Upper lobe of right lung (tissue), 1 donor: ENCODE data around the gene SYNPR. TPM values are rescaled to one million over a fixed set of nuclear protein-coding genes. Genes with fewer than 3 reads are reported as not detected.

Source experiments
- ATAC-seq: fragments of 200-7000 bp; cut with Tn5 transposase; one replicate; pipeline ENCODE4 v1.9.1; 2020; ENCODE audit warnings: mild to moderate bottlenecking, moderate library complexity
- DNase-seq: peaks from one replicate; pipeline ENCODE4 v3.0.0-alpha.2; 2020
- H3K27ac ChIP-seq: fragments of 200-600 bp; one replicate; pipeline ENCODE4 v1.8.0; 2022
- H3K27me3 ChIP-seq: fragments of 200-600 bp; one replicate; pipeline ENCODE4 v1.8.0; 2022; ENCODE audit warnings: mild to moderate bottlenecking
- H3K36me3 ChIP-seq: fragments of 200-600 bp; one replicate; pipeline ENCODE4 v1.8.0; 2022
- H3K4me1 ChIP-seq: fragments of 200-600 bp; one replicate; pipeline ENCODE4 v1.8.0; 2022
- H3K4me3 ChIP-seq: fragments of 200-600 bp; one replicate; pipeline ENCODE4 v1.8.0; 2022; ENCODE audit warnings: mild to moderate bottlenecking
- H3K9me3 ChIP-seq: fragments of 200-600 bp; one replicate; pipeline ENCODE4 v1.8.0; 2022
- CTCF ChIP-seq: fragments of 200-600 bp; IDR thresholded peaks from one replicate; pipeline ENCODE4 v1.8.0; 2022; ENCODE audit warnings: antibody characterized with exemption
- intact Hi-C: fragments of 100-400 bp; cut with DNase I; formaldehyde crosslinking; loops from one replicate; pipeline ENCODE4 v1.11.0; 2022
- total RNA-seq: library from RNA; stranded (reverse); fragmentation: NEBNext Ultra II Directional; extraction: Animal tissue kit (Norgen Biotek cat#: 25700); gene quantifications from one replicate; pipeline ENCODE4 v1.2.1, GENCODE V29; 2021
- donor health status: DM: no; HTN: yes; CAD: no; lungs with severe emphysema.

Gene SYNPR
- total RNA-seq, 1 donor from 2014 or later, result not detected

GRCh38 chr3:63264716-63265115 is 13.4 kb upstream of the SYNPR start:
- no peaks in the 10 kb centered on the region for H3K27me3 ChIP-seq
- H3K36me3 ChIP-seq, result no peaks in the 10 kb centered on the region
- TF ChIP-seq CTCF, result no peak
- no peak for ATAC-seq
- no peak overlapping the region for H3K4me3 ChIP-seq
- H3K27ac ChIP-seq, result no peak overlapping the region
- no peaks in the 10 kb centered on the region for H3K4me1 ChIP-seq
- intact Hi-C loops, result no loop called here
- H3K9me3 ChIP-seq, result no peaks in the 10 kb centered on the region
- no peak for DNase-seq

GRCh38 chr3:63274359-63274758 is 3.7 kb upstream of the SYNPR start:
- Histone ChIP-seq H3K9me3 (no peaks in the 10 kb centered on the region), H3K36me3 (no peaks in the 10 kb centered on the region), H3K4me1 (no peaks in the 10 kb centered on the region), H3K4me3 (no peak overlapping the region), H3K27me3 (peaks cover 24% of the 10 kb centered on the region), H3K27ac (no peak overlapping the region)
- no peak for TF ChIP-seq CTCF
- ATAC-seq, result no peak
- no peak for DNase-seq
- intact Hi-C loops, result no loop called here

- intact Hi-C loops, result no loop called here
- no peak overlapping the region for H3K27ac ChIP-seq
- ATAC-seq (peak; percentile 14), DNase-seq (no peak)
- no peaks in the 10 kb centered on the region for H3K9me3 ChIP-seq
- no peak overlapping the region for H3K4me3 ChIP-seq
- peaks cover 24% of the 10 kb centered on the region for H3K27me3 ChIP-seq
- H3K36me3 ChIP-seq, result no peaks in the 10 kb centered on the region
- no peaks in the 10 kb centered on the region for H3K4me1 ChIP-seq
- TF ChIP-seq CTCF, result no peak
These were observed 1.1 kb downstream of the SYNPR start for GRCh38 chr3:63279005-63279841.

GRCh38 chr3:63287610-63288009 is 9.5 kb downstream of the SYNPR start:
- intact Hi-C loops, result no loop called here
- H3K4me1 ChIP-seq, result no peaks in the 10 kb centered on the region
- H3K4me3 ChIP-seq, result no peak overlapping the region
- no peaks in the 10 kb centered on the region for H3K9me3 ChIP-seq
- no peak overlapping the region for H3K27ac ChIP-seq
- ATAC-seq (no peak), DNase-seq (no peak)
- H3K27me3 ChIP-seq, result no peaks in the 10 kb centered on the region
- TF ChIP-seq CTCF, result no peak
- no peaks in the 10 kb centered on the region for H3K36me3 ChIP-seq

GRCh38 chr3:63290686-63291085 is 12.6 kb downstream of the SYNPR start:
- ATAC-seq (no peak), DNase-seq (no peak)
- TF ChIP-seq CTCF, result no peak
- intact Hi-C loops, result no loop called here
- Histone ChIP-seq H3K4me1 (no peaks in the 10 kb centered on the region), H3K36me3 (no peaks in the 10 kb centered on the region), H3K27me3 (no peaks in the 10 kb centered on the region), H3K27ac (no peak overlapping the region), H3K9me3 (no peaks in the 10 kb centered on the region), H3K4me3 (no peak overlapping the region)

- no peaks in the 10 kb centered on the region for H3K27me3 ChIP-seq
- no peak for ATAC-seq
- no peaks in the 10 kb centered on the region for H3K36me3 ChIP-seq
- no peaks in the 10 kb centered on the region for H3K9me3 ChIP-seq
- no peaks in the 10 kb centered on the region for H3K4me1 ChIP-seq
- TF ChIP-seq CTCF, result no peak
- intact Hi-C loops, result no loop called here
- no peak overlapping the region for H3K27ac ChIP-seq
- DNase-seq, result no peak
- H3K4me3 ChIP-seq, result no peak overlapping the region
These were observed 16.2 kb downstream of the SYNPR start for GRCh38 chr3:63294332-63294731.
